Tibial nerve (tissue), 4 donors: Measurements from ENCODE around the gene TRPC1.

ENCODE experiments used
- CTCF ChIP-seq, 5 experiments: fragments of 200-600 bp in 3 of 5; fragments of 450-650 bp in 2 of 5; sonication (generic) in 3 of 5; IDR thresholded peaks; one replicate each; pipeline ENCODE4 v1.5.1; 2016 to 2019; ENCODE audit warnings: antibody characterized with exemption in 5 of 5, mild to moderate bottlenecking in 3 of 5, moderate library complexity in 2 of 5
- EP300 ChIP-seq, 2 donors: sonication (generic); formaldehyde crosslinking; IDR thresholded peaks; one replicate each; pipeline ENCODE4 v1.6.1; 2017; ENCODE audit warnings: antibody characterized with exemption in 2 of 2, mild to moderate bottlenecking in 1 of 2
- POLR2A ChIP-seq, 2 donors: fragments of 450-650 bp; IDR thresholded peaks; one replicate each; pipeline ENCODE4 v1.6.1; 2017; ENCODE audit warnings: antibody characterized with exemption in 2 of 2, mild to moderate bottlenecking in 2 of 2, moderate library complexity in 2 of 2

- TF ChIP-seq CTCF (IDR thresholded peaks at IDR 0.05), result no peak
- TF ChIP-seq EP300 (IDR thresholded peaks at IDR 0.05), result no peak
- no peak for TF ChIP-seq POLR2A (IDR thresholded peaks at IDR 0.05)
Measured at GRCh38 chr3:142705198-142705597, 18.6 kb upstream of the TRPC1 start.
